ENCODE measurements around the gene RBFOX1. TPM values are rescaled to one million over a fixed set of nuclear protein-coding genes. Genes with fewer than 3 reads are reported as not detected.

Gene RBFOX1
- total RNA-seq, 2 donors from 2014 or later = 30.4 to 33.0 TPM

DNA sequence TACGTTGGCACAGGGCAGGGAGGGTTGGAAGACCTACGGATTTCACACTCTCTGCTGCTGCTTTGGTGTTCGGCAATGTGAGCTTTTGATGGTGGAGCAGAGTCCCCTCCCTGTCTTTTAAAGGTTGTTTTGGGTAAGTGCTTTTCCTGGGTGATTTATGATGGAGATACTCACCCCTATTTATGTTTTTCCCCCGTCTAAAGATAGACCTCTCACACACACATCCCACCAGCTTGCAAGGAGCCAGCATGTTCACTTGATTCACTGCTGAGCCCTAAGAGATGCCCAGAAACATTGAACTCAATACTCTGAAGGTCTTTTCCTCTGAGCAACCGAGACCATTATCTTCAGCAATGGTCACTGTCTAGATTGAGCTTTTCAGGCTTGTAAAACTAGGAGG, 8.3 kb downstream of the RBFOX1 start:
- Histone ChIP-seq H3K4me1 (peaks cover 0 to 24% of the 10 kb centered on the region in 2 donors), H3K4me3 (no peak overlapping the region), H3K36me3 (no peaks in the 10 kb centered on the region), H3K27ac (peak overlapping the region in 1 of 2 donors; percentile 92), H3K27me3 (no peaks in the 10 kb centered on the region), H3K9me3 (no peaks in the 10 kb centered on the region)
- DNase-seq (ENCODE audit: low spot score) = no peak
- no peak for TF ChIP-seq CTCF (IDR thresholded peaks at IDR 0.05)

GRCh38 chr16:7342598-7342997, 10.0 kb downstream of the RBFOX1 start:
- no peaks in the 10 kb centered on the region for H3K36me3 ChIP-seq
- no peak overlapping the region for H3K4me3 ChIP-seq
- peak overlapping the region in 1 of 2 donors; percentile 92 for H3K27ac ChIP-seq
- H3K9me3 ChIP-seq = no peaks in the 10 kb centered on the region
- no peaks in the 10 kb centered on the region for H3K27me3 ChIP-seq
- no peak for TF ChIP-seq CTCF (IDR thresholded peaks at IDR 0.05)
- peaks cover 0 to 24% of the 10 kb centered on the region in 2 donors for H3K4me1 ChIP-seq
- DNase-seq (ENCODE audit: low spot score) = no peak

GRCh38 chr16:7343243-7343642, 10.6 kb downstream of the RBFOX1 start:
- DNase-seq (ENCODE audit: low spot score) = no peak
- Histone ChIP-seq H3K4me1 (peaks cover 0 to 24% of the 10 kb centered on the region in 2 donors), H3K9me3 (no peaks in the 10 kb centered on the region), H3K27ac (peak overlapping the region in 1 of 2 donors; percentile 92), H3K4me3 (no peak overlapping the region), H3K36me3 (no peaks in the 10 kb centered on the region), H3K27me3 (no peaks in the 10 kb centered on the region)
- no peak for TF ChIP-seq CTCF (IDR thresholded peaks at IDR 0.05)

- DNase-seq (ENCODE audit: low spot score) = no peak
- TF ChIP-seq CTCF (IDR thresholded peaks at IDR 0.05) = no peak
- Histone ChIP-seq H3K27ac (peak overlapping the region; percentile 69 to 78), H3K4me1 (peaks cover 0 to 22% of the 10 kb centered on the region in 2 donors), H3K36me3 (no peaks in the 10 kb centered on the region), H3K27me3 (no peaks in the 10 kb centered on the region), H3K9me3 (no peaks in the 10 kb centered on the region), H3K4me3 (peak overlapping the region in 1 of 2 donors; percentile 3)
Measured at GRCh38 chr16:7344830-7345780, 12.5 kb downstream of the RBFOX1 start.

DNA sequence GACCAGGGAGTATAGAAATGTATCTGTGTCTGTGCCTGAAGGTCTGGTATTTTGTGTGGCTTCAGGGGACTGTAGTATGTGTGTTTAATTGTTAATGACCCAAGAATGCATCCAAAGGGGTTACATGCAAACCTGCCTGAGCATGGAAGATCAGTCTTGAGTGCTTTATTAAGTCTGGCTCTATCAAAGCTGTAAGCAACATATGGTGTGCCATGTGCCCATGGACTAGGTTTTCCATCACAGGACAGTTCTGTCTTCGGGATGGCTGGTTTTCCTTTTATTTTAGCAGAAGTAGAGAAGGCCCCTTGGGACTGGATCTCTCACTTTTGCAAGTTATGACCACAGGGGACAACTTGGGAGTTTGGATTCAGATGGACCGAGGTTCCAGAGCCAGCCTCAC, 18.2 kb downstream of the RBFOX1 start:
- no peaks in the 10 kb centered on the region for H3K9me3 ChIP-seq
- no peak for TF ChIP-seq CTCF (IDR thresholded peaks at IDR 0.05)
- no peak overlapping the region for H3K27ac ChIP-seq
- H3K4me1 ChIP-seq = peaks cover 0 to 5% of the 10 kb centered on the region in 2 donors
- H3K27me3 ChIP-seq = no peaks in the 10 kb centered on the region
- H3K36me3 ChIP-seq = no peaks in the 10 kb centered on the region
- H3K4me3 ChIP-seq = no peak overlapping the region
- no peak for DNase-seq (ENCODE audit: low spot score)

All from right atrium auricular region (tissue), 2 donors.